CD4-positive, alpha-beta T cell treated with Interleukin-17A for 4 hours (primary cell): Measurements from ENCODE around the gene IMPA2.

Source experiments
- DNase-seq: peaks from one replicate; pipeline ENCODE4 v3.0.0-alpha.2; 2020; ENCODE audit warnings: mixed read lengths

The IMPA2 gene

DNA sequence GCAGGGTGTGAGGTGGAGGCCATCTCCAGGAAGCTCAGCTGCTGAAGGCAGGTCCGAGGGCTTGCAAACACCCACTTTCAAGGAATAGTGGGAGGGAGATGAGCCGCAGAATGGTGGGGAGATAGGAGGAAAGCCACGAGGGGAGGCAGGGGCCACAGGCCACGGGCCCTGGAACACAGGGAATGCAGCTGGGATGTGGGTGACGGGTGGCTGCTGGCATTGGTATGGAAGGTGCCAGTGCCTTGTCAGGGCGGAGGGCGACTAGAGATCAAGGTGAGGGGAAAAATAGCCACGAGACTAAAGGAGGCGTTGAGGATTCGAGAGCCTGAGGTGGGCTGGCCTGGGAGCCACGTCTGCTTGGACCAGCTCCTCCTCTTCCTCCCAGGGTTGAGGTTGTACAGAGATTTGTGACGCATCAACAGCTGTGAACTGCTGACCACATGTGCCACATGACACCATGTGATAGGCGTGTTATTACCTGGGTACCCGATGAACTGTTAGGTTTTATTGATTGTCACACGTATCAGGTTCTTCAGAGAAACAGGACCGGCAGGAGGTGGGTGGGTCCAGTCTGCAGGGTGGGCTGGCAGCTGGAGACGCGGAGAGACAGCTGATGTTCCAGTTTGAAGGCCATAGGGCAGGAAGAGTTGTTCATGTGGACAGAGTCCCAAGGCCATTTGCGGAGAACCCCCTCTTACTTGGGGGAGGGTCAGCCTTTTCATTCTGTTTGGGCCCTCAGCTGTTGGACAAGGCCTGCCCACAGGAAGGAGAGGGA lies 9.9 kb downstream of the IMPA2 start:
- DNase-seq, result no peak

DNA sequence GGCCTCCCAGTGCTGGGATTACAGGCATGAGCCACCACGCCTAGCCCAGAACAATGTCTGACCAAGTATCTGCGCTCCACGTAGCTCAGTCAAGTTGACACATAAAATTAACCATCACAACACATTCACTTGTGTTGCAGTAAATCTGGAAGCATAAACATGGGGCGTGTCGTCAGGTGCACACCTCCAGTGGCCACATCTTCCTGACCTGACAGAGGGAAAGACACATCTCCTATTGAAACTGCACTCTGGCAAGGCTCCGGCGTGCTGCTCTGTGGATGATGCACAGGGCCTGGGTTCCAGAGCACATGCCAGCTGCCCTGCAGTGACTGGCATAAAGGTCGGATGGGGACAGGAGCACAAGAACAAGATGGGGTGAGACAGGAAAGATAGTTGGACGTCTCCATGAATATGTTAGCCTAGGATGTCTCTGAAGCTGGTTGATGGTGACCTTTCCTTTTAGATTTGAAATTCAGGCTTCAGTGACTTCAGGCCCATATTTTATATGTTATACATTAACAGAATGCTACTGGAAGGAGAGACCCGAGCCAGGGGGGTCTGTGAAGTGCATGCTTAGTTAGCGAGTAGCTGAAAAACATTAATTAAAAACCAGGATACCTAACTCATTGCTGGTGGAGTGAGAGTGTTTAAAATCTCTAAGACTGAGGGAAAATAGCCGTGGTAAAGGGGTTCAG lies 10.9 kb downstream of the IMPA2 start:
- no peak for DNase-seq

DNA sequence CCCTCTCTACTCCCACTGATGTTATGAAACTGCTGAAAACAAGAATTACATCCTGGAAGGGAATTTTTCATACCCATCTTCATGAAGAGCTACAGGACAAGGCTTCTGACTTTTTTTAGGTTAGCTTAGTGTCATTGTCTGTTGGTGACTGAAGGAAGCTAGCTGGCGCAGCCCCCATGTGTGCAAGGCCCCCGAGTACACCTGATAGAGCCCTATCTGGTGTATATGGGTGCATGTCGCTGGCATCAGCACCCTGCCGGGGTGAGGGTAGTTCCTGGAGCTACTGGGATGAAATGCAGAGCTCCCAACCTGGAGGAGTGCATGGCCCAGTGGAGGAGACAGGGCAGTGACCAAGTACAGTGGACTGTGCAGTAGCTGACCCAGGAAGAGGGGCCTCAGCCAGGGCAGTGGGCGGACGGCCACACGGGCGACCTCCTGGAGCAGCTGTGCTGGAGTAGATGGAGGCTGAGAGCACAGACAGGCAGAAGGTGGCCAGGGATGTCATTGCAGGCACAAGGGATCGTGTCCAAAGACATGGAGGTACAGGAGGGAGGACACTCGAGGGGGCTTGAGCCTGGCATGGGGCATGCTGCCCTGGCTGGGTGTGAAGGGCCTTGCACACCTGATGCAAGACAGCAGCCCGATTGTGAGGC lies 12.1 kb downstream of the IMPA2 start:
- no peak for DNase-seq

DNA sequence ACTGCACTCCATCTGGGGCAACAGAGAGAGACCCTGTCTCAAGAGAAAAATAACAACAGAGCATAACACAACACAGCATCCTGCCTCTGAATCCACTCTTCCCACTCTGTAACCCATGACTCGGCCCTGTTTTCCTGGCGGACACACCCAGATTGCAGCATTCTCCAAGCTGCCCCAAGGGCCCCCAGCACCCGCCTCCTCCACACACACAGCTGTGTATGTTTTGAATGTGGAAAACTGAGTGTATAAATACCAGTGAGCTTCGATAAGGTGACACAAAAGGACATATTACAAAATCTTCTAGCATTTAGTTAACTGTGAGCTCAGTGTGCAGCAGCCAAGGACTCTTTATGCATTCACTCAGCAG lies 13.0 kb downstream of the IMPA2 start:
- no peak for DNase-seq

DNA sequence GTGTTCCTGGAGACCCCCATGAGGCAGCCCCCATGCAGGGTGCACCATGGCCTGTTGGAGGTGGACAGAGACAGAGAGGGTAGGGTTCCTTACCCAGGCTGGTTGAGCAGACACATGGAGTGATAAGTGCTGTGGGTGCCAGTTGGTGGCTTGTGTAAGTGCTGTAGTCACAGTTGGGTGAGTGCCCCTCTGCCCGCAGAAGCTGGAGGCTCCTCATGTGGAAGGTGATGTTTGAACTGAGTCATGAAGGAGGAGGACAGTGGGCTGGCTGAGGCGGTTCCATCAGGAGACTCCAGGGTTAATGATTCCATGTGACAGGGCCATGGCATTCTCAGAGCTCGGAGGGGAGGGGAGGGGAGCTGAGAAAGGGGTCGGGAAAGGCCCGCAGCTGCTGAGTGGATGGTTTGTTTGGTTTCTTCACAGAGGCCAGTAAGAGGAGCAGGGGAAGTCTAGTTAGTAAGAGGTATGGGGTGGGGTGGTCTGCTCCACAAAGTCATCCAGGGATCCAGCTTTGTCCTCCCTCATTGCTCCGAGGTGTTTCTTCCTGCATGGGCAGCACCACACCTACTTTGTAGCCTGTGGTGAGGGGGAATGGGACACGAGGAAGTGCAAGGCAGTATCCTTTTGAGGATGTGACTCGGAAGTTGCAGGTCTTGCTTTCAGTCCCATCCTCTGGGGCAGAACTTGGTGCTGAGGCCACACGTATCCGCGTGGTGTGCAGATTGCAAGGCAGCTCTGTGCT lies 13.6 kb downstream of the IMPA2 start:
- DNase-seq, result no peak

DNA sequence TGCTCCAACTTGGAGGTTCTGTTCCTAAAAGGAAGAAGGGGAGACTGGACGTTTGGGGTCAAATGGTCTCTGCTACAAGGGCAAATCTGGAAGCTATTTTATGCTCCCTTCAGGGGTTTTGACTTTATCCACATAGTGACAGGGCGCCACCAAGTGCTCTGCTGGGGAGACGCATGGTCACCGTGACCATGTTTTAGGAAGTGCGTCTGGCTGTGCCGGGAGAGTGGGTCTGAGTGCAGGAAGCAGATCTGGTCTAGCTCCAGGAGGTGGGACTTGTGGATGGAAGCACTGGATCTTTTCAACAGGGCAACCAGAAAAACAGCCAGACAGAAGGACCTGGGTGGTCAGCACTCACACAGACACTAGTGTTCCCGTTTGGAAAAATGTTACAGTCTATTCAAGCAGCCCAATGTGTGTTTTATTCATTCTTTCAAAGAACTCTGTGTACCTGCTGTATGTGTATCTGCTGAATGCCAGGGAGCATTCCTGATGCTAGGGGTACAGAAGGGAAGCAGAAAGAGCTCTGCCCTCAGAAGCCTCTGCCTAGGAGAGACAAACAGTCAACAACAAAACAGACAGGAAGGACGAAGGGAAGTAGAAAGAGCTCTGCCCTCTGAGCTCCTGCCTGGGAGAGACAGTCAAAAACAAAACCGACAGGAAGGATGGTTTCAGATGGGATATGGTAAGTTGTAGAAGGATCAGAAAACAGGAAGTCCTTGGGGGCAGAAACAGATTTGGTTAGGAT lies 14.3 kb downstream of the IMPA2 start:
- peak; percentile 74 for DNase-seq

DNA sequence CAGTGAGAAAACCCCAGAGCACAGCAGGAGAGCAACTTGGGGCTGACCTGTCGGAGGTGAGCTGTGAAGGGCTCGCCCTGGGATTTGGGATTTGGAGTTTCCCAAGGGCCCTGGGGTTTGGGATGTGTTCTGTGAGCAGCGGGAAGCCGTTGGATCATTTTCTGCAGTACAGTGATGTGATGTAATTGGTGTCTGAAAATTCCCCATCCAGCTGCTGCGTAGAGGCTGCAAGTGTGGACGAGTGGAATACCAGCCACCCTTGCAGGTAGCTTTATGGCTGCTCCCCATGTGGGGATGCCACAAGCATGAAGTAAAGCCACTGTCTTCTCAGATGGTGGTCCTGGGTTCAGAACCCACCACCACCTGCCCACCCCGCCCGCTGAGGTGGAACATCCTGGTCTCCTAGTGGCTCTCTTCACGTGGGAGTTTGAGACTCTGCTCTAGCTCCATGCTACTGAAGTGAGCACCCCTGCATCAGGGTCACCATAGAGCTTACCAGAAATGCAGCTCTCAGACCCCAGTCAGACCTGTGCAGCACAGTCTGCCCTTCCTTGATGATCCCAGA lies 15.0 kb downstream of the IMPA2 start:
- no peak for DNase-seq

DNA sequence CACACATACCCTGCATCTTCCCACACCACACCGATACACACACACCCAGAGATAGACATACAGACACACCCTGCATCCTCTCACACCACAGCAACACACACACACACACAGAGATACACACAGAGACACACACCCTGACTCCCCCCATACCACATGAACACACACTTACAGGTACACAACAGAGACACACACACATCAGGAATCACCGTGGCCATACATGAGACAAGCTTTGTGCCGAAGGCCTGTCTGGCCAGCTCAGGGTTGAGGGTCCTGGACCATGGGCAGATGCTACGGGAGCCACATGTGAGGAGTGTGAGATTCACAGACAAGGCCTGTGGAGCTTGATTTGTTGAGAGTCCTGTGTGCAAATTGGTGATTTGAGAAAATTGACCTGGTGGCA lies 15.6 kb downstream of the IMPA2 start:
- no peak for DNase-seq

DNA sequence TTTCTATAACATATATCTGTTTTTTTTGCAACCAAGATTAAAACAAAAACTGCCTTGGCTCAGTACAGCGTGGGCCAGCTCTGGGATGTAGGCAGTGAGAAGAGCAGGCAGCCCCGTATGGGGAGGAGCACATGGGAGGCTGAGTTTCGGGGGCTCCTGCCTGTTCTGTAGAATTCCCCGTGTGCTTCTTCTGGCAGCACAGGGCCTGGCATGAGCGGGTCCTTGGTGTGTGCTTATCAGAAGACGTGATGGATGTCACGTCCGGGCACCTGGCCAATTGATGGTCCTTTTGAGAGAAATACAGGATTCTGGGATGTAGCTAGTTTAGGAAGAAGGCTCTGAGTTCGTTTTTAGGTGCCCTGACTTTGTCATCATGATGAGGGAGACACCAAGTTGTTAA lies 16.2 kb downstream of the IMPA2 start:
- no peak for DNase-seq

DNA sequence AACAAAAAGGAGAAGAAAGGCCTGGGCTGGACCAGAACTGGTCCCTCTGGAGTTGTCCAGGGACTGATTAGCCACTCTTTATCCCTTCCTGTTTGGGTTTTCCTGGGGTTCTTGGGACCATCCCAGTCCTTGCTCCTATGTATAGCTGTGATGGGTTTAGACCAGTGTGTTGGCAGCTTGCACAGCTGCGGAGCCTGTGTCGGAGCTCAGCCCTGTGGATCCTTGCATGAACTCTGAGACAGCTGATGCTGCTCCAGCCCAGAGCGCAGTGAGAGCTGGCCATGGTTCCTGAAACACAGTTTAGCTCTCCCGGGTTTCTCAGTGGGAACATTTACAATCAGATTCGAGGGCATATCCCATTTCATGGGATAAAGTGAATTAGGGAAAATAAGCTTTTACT lies 16.9 kb downstream of the IMPA2 start:
- no peak for DNase-seq

DNA sequence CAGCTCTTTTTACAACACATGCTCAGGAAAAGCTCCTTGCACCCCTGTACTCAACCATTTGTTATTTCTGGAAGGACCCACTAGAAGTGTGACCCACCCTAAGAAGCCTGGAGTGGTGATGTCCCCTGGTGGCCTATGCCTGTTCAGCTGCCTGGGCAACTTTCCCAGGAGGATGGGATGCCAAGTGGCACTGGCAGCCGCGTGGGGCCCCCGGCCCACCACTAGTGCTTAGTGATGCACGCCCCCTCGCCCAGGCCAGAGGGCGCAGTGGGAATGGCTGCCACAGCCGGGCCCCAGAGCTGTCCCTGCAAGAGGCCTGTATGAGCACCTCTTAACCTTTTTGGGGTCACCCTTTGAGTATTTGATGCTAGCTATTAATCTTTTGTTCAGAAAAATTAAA lies 18.1 kb downstream of the IMPA2 start:
- no peak for DNase-seq

DNA sequence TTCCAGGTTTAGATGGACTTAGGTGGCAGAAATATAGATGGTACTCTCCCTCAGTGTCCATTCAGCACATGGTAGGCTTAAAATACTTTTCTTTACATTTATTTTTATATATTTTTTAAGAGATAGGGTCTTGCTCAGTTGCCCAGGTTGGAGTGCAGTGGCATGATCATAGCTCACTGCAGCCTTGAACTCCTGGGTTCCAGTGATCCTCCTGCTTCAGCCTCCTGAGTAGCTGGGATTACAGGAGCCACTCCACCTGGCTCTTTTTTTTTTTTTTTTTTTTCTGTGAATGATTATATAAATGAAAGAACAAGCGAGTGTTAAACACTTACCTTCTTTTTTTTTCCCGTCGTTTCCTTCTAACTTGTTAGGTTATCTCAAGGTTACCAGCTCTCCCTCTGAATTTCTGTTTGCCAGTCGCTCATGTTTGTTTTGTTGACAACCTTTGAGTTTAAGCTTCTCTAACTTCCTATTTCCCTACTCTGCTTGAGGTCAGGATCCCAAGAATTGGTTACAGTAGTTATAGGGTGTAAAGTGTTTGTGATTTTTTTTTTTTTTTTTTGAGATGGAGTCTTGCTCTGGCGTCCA lies 18.9 kb downstream of the IMPA2 start:
- DNase-seq, result no peak

DNA sequence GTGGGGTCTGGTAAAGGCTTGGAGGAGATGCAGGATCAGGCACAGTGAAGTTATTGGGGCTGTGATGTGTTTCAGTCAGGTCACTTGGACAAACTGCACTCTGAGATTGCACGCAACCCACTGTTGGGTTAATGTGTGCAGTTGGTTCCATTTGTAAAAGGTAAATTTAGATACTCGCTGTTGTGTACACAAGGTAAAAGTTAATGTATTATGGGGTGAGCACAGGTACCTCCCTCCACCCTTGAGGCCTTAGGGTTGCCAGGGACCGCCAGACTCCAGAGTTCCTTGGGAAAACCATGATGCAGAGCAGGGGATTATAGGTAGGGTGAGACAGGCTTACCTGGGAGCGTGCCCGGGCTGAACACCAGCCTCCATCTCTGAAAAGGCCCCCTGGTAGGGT lies 20.1 kb downstream of the IMPA2 start:
- no peak for DNase-seq

DNA sequence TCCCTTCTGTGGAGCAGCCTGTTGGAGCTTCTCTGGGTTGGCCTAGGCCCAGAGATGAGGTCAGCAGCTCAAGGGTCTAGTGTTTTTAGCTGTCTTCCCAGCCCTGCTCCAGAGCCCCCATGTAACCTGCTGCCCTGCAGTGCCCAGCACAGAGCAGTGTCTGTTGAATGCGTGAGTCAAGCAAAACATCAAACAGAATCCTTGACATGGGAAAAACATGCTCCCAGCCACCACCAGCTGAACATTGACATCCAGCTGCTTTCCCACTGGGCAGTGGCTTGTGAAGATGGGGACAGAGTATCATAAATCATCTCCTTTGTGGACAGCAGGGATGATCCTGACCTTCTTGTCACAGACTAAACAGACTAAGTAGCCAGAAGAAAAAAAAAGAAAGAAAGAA lies 22.6 kb downstream of the IMPA2 start:
- no peak for DNase-seq

DNA sequence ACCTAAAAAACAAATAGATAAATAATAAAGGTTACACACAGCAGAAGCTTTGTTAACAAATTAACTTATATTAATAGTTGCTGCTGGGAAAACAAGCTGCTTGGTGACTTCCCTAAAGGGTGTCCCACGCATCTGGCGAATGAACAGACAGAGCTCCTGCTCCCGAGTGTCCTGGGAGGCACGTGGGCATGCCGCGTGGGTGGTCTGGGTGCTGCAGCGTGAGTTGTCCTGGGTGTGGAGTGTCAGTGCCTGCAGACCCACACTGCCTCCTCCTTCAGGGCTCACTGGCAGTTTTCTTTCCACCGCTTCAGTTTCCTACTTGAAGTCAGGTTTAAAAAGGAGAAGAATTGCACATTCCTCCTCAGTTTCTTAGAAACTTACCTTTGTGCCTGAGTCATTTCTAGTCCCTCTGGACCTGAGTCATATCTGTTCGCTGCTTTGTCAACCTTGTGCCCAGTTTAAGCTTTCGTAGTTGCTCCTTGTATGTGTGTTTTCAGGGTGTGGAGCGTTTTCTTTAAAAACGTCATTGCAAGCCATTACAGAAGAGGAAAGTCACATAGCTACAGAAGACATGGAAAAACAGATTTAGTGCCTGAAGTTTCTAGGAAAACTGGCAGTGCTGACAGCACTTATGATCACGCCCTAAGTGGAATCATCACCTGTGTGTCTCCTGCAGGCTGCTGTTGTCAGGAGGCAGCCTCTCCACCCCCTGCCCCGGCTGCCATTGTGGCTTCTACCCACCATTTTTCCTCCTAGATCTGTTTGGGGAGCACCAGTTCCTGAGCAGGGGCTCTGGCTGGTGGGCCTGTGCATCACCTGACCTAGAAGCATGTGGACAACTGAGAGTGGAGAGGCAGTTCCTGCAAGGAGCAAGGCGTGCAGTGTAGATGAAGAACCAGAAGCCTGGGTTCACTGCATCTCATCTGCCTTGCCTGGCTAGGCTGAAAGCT lies 24.5 kb downstream of the IMPA2 start:
- no peak for DNase-seq

DNA sequence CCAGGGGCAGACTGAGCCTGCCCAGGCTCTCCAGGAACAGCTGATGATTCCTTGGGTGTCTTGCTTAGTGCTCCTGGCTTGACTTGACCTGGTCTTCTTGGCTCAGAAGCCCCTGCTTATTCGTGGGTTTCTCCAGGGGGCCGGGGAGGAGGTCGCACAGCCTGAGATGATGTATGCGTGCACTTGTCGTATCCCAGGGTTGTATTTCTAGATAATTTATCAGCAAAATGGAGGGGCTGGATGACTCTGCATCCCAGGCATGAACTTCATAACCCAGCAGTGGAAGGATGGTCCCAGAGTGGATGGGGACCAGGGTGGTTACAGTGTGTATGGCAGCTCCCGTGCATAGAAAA lies 25.2 kb downstream of the IMPA2 start:
- DNase-seq, result no peak

DNA sequence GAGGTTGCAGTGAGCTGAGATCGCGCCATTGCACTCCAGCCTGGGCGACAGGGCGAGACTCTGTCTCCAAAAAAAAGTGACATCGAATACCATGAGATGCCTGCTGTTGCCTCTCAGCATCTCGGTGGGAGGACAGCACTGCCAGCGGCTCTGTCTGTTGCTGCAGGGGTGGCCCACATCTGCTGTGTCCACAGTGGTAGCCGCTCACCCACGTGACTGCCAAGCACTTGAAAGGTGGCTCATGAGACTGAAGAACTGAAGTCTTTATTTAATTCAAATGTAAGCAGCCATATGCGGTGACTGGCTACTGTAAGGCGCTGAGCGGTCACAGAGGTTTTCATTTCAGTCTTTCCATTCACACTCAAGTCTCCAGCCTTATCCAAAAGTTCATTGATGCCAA lies 25.8 kb downstream of the IMPA2 start:
- DNase-seq, result no peak

DNA sequence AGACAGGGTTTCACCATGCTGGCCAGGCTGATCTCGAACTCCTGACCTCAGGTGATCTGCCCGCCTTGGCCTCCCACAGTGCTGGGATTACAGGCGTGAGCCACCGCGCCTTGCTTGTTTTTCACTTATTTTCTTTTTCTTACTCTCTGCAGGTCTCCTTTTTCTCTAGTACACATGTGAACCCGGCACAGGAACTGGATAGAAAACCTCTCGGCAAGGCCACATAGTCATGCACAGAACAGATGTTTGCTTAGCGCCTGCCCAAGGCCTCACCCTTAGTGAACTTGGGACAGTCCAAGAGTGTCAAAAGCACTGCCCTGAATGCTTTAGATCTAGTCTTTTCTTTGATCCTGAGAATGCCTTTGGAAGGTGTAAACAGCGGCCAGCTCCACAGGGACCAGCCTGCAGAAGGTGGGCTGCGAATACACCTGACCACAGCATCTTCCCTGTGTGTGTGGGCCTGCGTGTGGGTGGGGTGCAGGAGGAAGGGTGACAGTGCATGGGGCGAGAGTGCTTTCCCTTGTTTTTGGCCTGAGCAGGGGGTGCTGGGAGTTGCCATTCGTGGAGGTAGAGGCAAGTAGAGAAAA lies 27.0 kb downstream of the IMPA2 start:
- no peak for DNase-seq

DNA sequence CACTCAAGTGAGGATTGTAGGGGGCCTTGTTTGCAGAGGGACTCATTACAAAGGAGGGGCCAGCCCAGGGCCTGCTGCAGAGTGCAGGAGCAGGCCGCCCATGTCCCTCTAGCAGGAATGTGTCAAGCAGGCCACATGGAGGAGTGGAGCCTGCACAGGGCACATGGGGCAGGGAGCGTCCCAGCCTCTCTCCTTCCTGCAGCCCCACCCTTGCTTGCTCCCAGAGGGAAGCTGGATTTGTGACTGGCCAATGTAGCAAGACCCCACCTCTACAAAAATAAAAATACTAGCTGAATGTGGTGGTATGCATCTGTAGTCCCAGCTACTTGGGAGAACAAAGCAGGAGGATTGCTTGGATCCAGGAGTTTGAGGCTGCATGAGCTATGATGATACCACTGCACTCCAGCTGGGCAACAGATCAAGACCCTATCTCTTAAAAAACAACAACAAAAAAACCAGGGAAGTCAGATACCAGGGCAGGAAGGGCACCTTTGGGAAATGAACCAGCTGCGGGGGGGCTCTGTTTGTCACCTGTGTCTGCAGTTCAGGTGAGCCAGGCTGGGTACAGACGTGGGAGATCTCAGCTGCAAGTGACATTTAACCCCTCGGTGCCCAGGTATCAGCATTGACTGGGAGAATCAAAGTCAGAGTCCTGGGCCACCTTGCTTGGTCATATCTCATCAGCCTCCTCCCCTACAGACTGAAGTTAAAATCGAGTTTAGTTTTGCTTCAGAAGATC lies 27.7 kb downstream of the IMPA2 start:
- no peak for DNase-seq
